Left renal cortex interstitium (tissue), 4 donors: ENCODE results near the gene DNMT3A. TPM values are rescaled to one million over a fixed set of nuclear protein-coding genes. Genes with fewer than 3 reads are reported as not detected.

ENCODE experiments used
- polyA plus RNA-seq, 4 donors: library from polyadenylated mRNA; unstranded; fragments of 120-200 nt; gene quantifications; one replicate each; pipeline ENCODE4 v1.2.1, GENCODE V29; 2013; ENCODE audit not compliant: insufficient read length in 4 of 4

DNMT3A gene
- polyA plus RNA-seq, 4 donors, result 65.8 to 105 (median 90.4) TPM

Other genes starting within 250 kb of the DNMT3A start
- gene POMC, start 173.3 kb downstream of the DNMT3A start, polyA plus RNA-seq, result 10 to 100 TPM in 1 of 4 donors, 1 to 10 TPM in 3; 5.0 to 12.5 (median 7.6) TPM